Right kidney (tissue), 1 donor: ENCODE data around the gene CKS1B.

Experiments
- DNase-seq: peaks from one replicate; pipeline ENCODE4 v3.0.0-alpha.2; 2016

CKS1B gene

GRCh38 chr1:154945160-154945961, 29.1 kb upstream of the CKS1B start:
- DNase-seq, result no peak

GRCh38 chr1:154945962-154946850, 28.3 kb upstream of the CKS1B start:
- no peak for DNase-seq

GRCh38 chr1:154948079-154948478, 26.4 kb upstream of the CKS1B start:
- DNase-seq, result no peak

GRCh38 chr1:154951901-154952657, 22.4 kb upstream of the CKS1B start:
- no peak for DNase-seq

- DNase-seq, result no peak
Observed at GRCh38 chr1:154952664-154953063, 21.8 kb upstream of the CKS1B start.

- DNase-seq, result no peak
Observed at GRCh38 chr1:154953611-154954038, 20.9 kb upstream of the CKS1B start.

GRCh38 chr1:154954541-154954940, 19.9 kb upstream of the CKS1B start:
- DNase-seq, result no peak

GRCh38 chr1:154955039-154955717, 19.3 kb upstream of the CKS1B start:
- no peak for DNase-seq

GRCh38 chr1:154955718-154956543, 18.6 kb upstream of the CKS1B start, which contains the start of gene PBXIP1:
Gene PBXIP1 (minus strand): TSS chr1:154956099. CDS start chr1:154953721, 2,378 bp downstream.
- DNase-seq, result peak; percentile 89

GRCh38 chr1:154956544-154956941, 17.9 kb upstream of the CKS1B start:
- no peak for DNase-seq

GRCh38 chr1:154957091-154957657, 17.3 kb upstream of the CKS1B start:
- DNase-seq, result no peak

GRCh38 chr1:154958036-154958435, 16.4 kb upstream of the CKS1B start:
- DNase-seq, result no peak

GRCh38 chr1:154958681-154959425, 15.6 kb upstream of the CKS1B start:
- no peak for DNase-seq

- DNase-seq, result no peak
Observed at GRCh38 chr1:154959426-154959780, 15.1 kb upstream of the CKS1B start.

GRCh38 chr1:154960446-154961136, 13.9 kb upstream of the CKS1B start:
- DNase-seq, result no peak

GRCh38 chr1:154961207-154962155, 13.0 kb upstream of the CKS1B start, which contains the start of gene PYGO2:
Gene PYGO2 (minus strand): TSS chr1:154961782. CDS start chr1:154961576, 206 bp downstream.
- peak; percentile 99 for DNase-seq

- no peak for DNase-seq
Observed at GRCh38 chr1:154962156-154962749, 12.2 kb upstream of the CKS1B start.
